H1 (cell line): ENCODE data around the gene MAP2K5. TPM values are rescaled to one million over a fixed set of nuclear protein-coding genes. Genes with fewer than 3 reads are reported as not detected.

ENCODE experiments used
- ATF2 ChIP-seq: IDR thresholded peaks from 2 replicates; pipeline ENCODE4 v1.6.1; 2012; ENCODE audit warnings: low read length, inconsistent platforms
- BACH1 ChIP-seq: IDR thresholded peaks from 2 replicates; pipeline ENCODE4 v1.6.1; 2012; ENCODE audit warnings: low read length, improper control_type of control experiment
- BCL11A ChIP-seq, 2 experiments: IDR thresholded peaks; one replicate each; pipeline ENCODE4 v1.6.1; 2011; ENCODE audit warnings: low read depth in 2 of 2, low read length in 2 of 2, mild to moderate bottlenecking in 2 of 2
- CTBP2 ChIP-seq: IDR thresholded peaks from 2 replicates; pipeline ENCODE4 v1.7.0; 2011; ENCODE audit warnings: borderline replicate concordance, mild to moderate bottlenecking, moderate library complexity, mixed read lengths, low read length; ENCODE audit not compliant: insufficient read depth, insufficient read length
- EZH2 ChIP-seq: fragments of 200-600 bp; sonication (generic); IDR thresholded peaks from 2 replicates; pipeline ENCODE4 v1.7.1; 2012; ENCODE audit warnings: low read depth, mild to moderate bottlenecking, moderate library complexity, low read length, inconsistent platforms; ENCODE audit not compliant: severe bottlenecking
- GTF2F1 ChIP-seq: IDR thresholded peaks from 2 replicates; pipeline ENCODE4 v1.6.1; 2012; ENCODE audit warnings: low read depth, low read length, improper control_type of control experiment, borderline replicate concordance
- HDAC6 ChIP-seq: IDR thresholded peaks from one replicate; pipeline ENCODE4 v1.7.1; 2012; ENCODE audit warnings: low read depth, mild to moderate bottlenecking, inconsistent platforms, low read length, moderate library complexity
- KDM1A ChIP-seq: fragments of 200-600, 300-600 bp; sonication (generic); IDR thresholded peaks from 2 replicates; pipeline ENCODE4 v1.7.1; 2016; ENCODE audit warnings: mild to moderate bottlenecking, low read length, borderline replicate concordance
- KDM4A ChIP-seq: IDR thresholded peaks from one replicate; pipeline ENCODE4 v1.7.1; 2012; ENCODE audit warnings: low read depth, mild to moderate bottlenecking, moderate library complexity, low read length, inconsistent platforms; ENCODE audit not compliant: severe bottlenecking
- MAX ChIP-seq: IDR thresholded peaks from 2 replicates; pipeline ENCODE4 v1.6.1; 2012; ENCODE audit warnings: inconsistent platforms
- NRF1 ChIP-seq: IDR thresholded peaks from 2 replicates; pipeline ENCODE4 v1.6.1; 2011; ENCODE audit warnings: mild to moderate bottlenecking, low read depth, low read length, improper control_type of control experiment
- PHF8 ChIP-seq: fragments of 200-600 bp; sonication (generic); conservative IDR thresholded peaks from 2 replicates; pipeline ENCODE4 v1.7.1; 2012; ENCODE audit warnings: low read depth, mild to moderate bottlenecking, inconsistent platforms, low read length, moderate library complexity
- POU5F1 ChIP-seq: IDR thresholded peaks from 2 replicates; pipeline ENCODE4 v1.6.1; 2011; ENCODE audit warnings: low read depth, mild to moderate bottlenecking, low read length, moderate library complexity
- RAD21 ChIP-seq, 2 experiments: IDR thresholded peaks in 1 of 2; conservative IDR thresholded peaks in 1 of 2; 2 replicates each; pipeline ENCODE4 v1.6.1; 2011; ENCODE audit warnings: low read depth in 2 of 2, low read length in 2 of 2, improper control_type of control experiment in 1 of 2, inconsistent platforms in 1 of 2, mild to moderate bottlenecking in 1 of 2, moderate library complexity in 1 of 2
- RFX5 ChIP-seq: IDR thresholded peaks from 2 replicates; pipeline ENCODE4 v1.6.1; 2011; ENCODE audit warnings: low read depth, low read length, improper control_type of control experiment, borderline replicate concordance
- RXRA ChIP-seq: IDR thresholded peaks from 2 replicates; pipeline ENCODE4 v1.6.1; 2011; ENCODE audit warnings: low read depth, mild to moderate bottlenecking, low read length, moderate library complexity; ENCODE audit not compliant: insufficient read depth
- SIRT6 ChIP-seq: IDR thresholded peaks from one replicate; pipeline ENCODE4 v1.7.1; 2012; ENCODE audit warnings: low read length, inconsistent platforms
- SP2 ChIP-seq: IDR thresholded peaks from 2 replicates; pipeline ENCODE4 v1.6.1; 2012; ENCODE audit warnings: mild to moderate bottlenecking, low read length, inconsistent platforms
- SUZ12 ChIP-seq: fragments of 200-600 bp; sonication (generic); IDR thresholded peaks from 2 replicates; pipeline ENCODE4 v1.6.1; 2012; ENCODE audit warnings: mild to moderate bottlenecking, inconsistent platforms, low read length, moderate library complexity, mixed read lengths
- USF2 ChIP-seq: IDR thresholded peaks from 2 replicates; pipeline ENCODE4 v1.6.1; 2011; ENCODE audit warnings: low read length, improper control_type of control experiment
- polyA plus RNA-seq, 7 experiments: library from polyadenylated mRNA; depleted of rRNA in 3 of 7; stranded (reverse) in 5 of 7; unstranded in 2 of 7; fragments of >200 nt in 5 of 7; fragments of 200-250 nt in 2 of 7; gene quantifications; 1 replicate in 5 of 7; 2 replicates in 1 of 7; 4 replicates in 1 of 7; pipeline versions ENCODE4 v1.2.1 to v1.2.3, GENCODE V29; 2011 to 2013; ENCODE audit warnings: missing spikeins in 2 of 7, mixed read lengths in 2 of 7
- total RNA-seq: library from RNA; stranded (reverse); fragmentation: NEBNext Ultra II Directional; extraction: Animal tissue kit (Norgen Biotek cat#: 25700); gene quantifications from 2 replicates; pipeline ENCODE4 v1.2.1, GENCODE V29; 2021

Gene MAP2K5
- total and polyA plus RNA-seq, 2 of the 8 experiments (the other 6 are each of a cell fraction or from before 2014, with no cell fraction given), result 4.4 to 15.8 TPM

GRCh38 chr15:67835297-67836133, 293.0 kb downstream of the MAP2K5 start (continued):
- TF ChIP-seq BCL11A (IDR thresholded peaks at IDR 0.05; ENCODE audit: low read depth in 2 of 2, low read length in 2 of 2) (no peak), MAX (peak; percentile 2; the same call in 1 of the 2 replicates), RXRA (no peak), RFX5 (no peak), KDM1A (0 out of 2 replicates have a peak, but pooled peaks have one; percentile 26), GTF2F1 (no peak), PHF8 (peak; percentile 15; the same call in 1 of the 2 replicates), POU5F1 (no peak), USF2 (no peak), ATF2 (no peak), NRF1 (no peak), SUZ12 (peak; percentile 99), RAD21 (IDR thresholded peaks at IDR 0.05 in 1 of 2, conservative IDR thresholded peaks at IDR 0.05 in 1 of 2; ENCODE audit: low read depth in 2 of 2, low read length in 2 of 2) (no peak), EZH2 (peak; percentile 99), BACH1 (no peak), CTBP2 (no peak), SIRT6 (no peak), KDM4A (no peak), SP2 (no peak), HDAC6 (no peak)
